GM18867 (cell line): Measurements from ENCODE around the gene OOSP2.

Source experiments
- ATAC-seq: cut with Tn5 transposase; IDR thresholded peaks from one replicate; pipeline ENCODE4 v1.9.1; 2021; ENCODE audit warnings: mild to moderate bottlenecking, moderate library complexity; ENCODE audit not compliant: unreplicated experiment

Gene OOSP2

DNA sequence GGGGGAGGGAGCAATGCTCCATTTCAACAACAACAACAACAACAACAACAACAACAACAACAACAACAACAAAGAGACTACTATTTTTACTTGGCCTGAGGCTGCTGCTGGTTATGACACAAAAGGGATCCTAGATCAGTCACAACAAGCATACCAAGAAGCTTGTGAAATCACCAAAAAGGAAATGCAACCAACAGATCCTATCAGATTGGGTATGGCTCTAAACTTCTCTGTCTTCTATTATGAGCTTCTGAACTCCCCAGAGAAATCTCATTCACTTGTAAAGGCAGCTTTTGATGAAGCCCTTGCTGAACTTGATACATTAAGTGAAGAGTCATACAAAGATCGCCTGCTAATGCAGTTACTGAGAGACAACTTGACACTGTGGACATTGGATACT is 37.8 kb downstream of the OOSP2 start:
- ATAC-seq = no peak

DNA sequence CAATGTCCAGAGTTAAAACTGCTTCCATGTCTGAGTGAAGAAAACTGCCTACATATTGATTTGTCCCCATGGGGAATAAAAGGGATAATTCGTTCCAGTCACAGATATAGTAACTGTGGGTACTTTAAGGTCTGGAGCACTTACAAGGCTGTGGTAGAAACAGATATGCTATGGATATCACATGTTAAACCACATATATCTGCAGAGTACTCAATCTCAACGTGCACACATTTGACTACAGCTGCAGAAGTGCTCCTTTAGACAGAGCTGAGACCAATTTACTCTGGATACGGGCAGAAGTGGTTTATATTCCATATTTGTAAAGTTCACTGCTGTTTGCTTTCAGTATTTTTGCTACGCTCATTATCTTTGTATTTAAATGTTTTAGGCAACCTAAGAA is 38.5 kb downstream of the OOSP2 start:
- ATAC-seq = no peak

DNA sequence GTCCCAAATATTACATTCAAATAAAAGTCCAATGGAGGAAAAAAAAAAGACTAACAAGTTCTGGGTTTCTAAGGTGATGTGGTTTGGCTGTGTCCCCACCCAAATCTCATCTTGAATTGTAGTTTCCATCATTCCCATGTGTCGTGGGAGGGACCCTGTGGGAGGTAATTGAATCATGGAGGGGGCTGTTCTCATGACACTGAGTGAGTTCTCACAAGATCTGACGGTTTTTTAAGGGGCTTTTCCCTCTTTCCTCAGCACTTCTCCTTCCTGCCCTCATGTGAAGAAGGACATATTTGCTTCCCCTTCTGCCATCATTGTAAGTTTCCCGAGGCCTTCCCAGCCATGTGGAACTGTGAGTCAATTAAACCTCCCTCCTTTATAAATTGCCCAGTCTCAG is 40.3 kb downstream of the OOSP2 start:
- no peak for ATAC-seq

DNA sequence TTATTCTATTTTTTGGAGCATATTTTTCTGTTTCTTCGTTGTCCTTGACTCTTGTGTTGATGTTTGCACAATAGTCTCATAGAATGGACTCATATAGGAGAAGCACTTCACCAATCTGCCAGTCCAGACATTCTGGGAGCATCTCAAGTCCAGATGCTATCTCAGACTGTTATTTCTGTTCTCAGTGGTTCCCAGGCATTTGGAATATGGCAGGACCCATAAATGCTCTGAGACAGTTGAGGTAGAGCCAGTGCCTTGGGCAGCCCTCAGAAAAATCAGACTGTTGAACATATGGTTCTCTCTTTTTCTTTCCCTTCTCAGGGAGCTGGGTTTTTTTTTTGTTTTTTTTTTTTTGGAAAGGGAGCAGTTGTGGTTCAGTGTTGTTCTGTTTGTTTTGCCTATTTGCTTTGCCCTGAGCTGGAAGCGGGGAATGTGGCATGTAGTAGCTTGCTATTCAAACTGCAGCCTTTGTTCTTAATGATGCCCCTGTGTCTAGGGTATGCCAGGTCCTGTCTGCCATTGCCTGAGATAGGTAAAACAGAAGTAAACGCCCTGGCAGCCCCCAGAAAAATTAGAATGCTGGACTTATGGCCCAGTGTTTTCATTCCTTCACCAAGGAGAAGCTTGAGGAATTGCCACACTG is 44.5 kb downstream of the OOSP2 start:
- ATAC-seq = no peak

DNA sequence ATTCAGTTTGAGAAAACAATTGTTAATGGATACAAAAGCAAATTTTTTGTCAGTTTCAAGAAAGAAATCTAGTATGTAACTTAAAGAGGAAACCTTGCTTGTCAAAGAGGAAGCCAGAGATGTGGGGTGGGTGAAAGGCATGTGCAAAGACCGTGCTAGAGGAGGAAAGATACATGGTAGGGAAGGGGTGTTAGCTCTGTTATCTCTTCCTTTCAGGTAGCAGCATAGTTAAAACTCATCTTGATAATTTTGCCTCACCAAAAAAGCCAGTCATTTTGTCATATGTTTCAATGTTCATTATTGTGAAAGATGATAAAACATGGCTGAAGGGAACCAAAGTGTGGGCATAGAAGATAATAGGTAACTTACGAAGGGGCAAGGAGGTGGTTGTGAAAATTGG is 45.7 kb downstream of the OOSP2 start:
- ATAC-seq = no peak

DNA sequence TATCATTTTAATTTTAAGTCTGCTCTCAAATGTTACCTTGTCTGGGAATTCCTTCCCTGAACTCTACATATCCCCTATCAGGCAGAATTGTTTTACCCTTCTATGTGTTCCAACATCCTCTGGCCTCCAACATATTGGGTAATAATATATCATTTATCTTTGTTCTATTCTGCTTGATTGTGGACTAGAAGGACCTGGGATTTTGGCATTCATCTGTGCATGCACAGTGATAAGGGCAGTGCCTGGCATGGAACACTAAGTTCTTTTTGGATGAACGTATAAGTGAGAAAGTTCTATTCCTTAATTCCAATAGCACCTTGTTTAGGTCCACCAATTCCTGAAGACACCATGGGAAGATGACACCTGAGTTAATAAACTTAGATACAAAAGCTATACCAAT is 47.0 kb downstream of the OOSP2 start:
- ATAC-seq = no peak

DNA sequence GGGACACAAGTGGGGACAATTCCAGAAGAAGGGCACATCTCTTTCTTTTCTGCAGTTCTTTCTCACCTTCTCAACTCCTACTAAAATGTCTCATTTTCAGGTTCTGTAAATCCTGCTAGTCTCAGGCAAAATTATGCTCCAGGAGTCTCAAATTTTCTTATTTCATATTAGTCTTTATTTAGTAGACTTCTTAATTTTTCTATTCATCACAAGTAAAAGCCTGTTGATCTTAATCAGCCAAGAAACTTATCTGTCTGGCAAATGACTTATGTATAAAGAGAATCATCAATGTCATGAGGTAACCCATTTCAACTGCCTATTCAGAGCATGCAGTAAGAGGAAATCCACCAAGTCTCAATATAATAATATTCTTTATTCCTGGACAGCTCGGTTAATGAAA is 48.2 kb downstream of the OOSP2 start, which contains the start of gene MS4A2:
Gene MS4A2 (plus strand): TSS at position 301 of the 400 bp plus-strand sequence. CDS start 102 bp downstream, outside the sequence.
- ATAC-seq = no peak

DNA sequence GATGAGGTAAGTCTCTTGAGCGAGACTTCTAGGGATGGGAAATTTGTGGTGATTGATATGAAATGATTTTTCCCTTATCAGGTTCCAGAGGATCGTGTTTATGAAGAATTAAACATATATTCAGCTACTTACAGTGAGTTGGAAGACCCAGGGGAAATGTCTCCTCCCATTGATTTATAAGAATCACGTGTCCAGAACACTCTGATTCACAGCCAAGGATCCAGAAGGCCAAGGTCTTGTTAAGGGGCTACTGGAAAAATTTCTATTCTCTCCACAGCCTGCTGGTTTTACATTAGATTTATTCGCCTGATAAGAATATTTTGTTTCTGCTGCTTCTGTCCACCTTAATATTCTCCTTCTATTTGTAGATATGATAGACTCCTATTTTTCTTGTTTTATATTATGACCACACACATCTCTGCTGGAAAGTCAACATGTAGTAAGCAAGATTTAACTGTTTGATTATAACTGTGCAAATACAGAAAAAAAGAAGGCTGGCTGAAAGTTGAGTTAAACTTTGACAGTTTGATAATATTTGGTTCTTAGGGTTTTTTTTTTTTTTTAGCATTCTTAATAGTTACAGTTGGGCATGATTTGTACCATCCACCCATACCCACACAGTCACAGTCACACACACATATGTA is 55.4 kb downstream of the OOSP2 start:
- ATAC-seq = no peak

GRCh38 chr11:60097189-60097588 is 57.0 kb downstream of the OOSP2 start:
- ATAC-seq = no peak
